ENCODE measurements around the gene LRMDA.

The LRMDA gene

DNA sequence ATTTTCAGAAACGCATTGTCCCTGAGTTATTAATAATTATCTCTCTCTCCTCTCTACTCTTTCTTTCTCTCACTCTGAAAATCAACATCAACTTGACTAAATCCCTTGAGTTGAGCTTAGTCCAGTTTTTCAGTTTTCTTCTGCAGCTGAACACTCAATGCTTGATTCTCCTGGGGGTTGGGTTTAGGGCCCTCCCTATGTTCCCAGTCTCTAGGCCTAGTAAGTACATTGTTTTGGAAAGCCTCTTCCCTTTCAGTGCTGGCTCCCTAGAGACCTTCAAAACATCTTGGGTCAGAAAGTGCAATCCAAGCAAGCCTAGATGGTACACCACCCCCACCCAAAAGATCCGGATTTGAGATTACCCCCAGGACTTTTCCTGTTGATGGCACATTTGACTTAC is 488.5 kb downstream of the LRMDA start:
- DNase-seq (ENCODE audit: low read depth), result no peak
- TF ChIP-seq, protein P1, sequence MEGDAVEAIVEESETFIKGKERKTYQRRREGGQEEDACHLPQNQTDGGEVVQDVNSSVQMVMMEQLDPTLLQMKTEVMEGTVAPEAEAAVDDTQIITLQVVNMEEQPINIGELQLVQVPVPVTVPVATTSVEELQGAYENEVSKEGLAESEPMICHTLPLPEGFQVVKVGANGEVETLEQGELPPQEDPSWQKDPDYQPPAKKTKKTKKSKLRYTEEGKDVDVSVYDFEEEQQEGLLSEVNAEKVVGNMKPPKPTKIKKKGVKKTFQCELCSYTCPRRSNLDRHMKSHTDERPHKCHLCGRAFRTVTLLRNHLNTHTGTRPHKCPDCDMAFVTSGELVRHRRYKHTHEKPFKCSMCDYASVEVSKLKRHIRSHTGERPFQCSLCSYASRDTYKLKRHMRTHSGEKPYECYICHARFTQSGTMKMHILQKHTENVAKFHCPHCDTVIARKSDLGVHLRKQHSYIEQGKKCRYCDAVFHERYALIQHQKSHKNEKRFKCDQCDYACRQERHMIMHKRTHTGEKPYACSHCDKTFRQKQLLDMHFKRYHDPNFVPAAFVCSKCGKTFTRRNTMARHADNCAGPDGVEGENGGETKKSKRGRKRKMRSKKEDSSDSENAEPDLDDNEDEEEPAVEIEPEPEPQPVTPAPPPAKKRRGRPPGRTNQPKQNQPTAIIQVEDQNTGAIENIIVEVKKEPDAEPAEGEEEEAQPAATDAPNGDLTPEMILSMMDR (IDR thresholded peaks at IDR 0.05; ENCODE audit: low read depth, low read length, missing control alignments), result no peak
- in situ Hi-C loops (cut with HindIII; ENCODE audit: low sequenced_read_pairs), result no loop called here
- no peak overlapping the region for H3K4me3 ChIP-seq (ENCODE audit: low read depth, low read length)

DNA sequence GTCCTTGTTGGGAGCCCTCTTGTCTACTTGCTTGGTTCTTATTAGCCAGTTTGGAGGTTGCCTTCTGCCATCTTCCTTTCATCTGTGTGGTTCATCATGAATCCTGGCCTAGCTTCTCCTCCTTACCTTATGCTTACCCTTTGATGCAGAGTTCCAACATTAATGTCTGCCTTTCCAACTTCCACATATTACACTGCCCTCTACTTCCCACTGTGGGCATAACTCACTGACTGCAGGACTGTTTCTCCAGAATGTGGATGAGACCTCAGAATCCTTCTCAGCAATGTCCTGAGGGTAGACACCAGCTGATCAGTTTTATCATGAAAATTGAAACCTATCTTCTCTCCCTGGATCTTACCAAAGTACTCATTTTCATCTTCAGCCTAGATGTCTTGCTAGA is 491.0 kb downstream of the LRMDA start:
- no peak for DNase-seq (ENCODE audit: low read depth)
- in situ Hi-C loops (cut with HindIII; ENCODE audit: low sequenced_read_pairs), result no loop called here
- no peak overlapping the region for H3K4me3 ChIP-seq (ENCODE audit: low read depth, low read length)
- TF ChIP-seq, protein P1 (IDR thresholded peaks at IDR 0.05; ENCODE audit: low read depth, low read length, missing control alignments), result peak; percentile 41

DNA sequence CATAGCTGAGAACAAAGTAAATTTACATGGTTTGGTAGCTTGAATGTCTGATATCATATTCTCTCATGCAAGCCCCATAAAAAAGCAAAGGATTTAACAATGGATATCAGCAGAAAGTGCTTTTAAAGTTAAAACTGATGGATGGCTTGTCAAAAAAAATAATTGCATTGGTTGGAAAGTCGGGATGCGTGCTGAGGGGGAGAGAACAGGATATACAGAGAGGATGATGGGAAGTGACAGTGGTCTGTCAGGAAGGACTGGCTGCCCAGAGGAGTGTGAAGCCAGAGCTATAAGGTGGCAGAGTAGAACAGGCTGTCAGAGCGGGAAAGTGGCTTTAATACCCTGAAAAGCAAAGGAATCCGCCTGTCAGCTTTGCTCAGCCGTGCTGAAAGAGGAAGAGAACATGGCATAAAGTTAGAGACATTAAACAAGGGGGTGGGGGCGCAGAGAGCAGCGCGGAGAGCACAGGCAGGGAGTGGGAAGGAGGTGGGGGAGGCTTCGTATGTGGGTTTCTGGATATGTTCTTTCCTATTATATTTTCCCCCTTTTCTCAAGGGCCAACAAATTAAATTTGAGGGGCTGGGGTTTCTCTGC is 493.0 kb downstream of the LRMDA start:
- in situ Hi-C loops (cut with HindIII; ENCODE audit: low sequenced_read_pairs), result no loop called here
- H3K4me3 ChIP-seq (ENCODE audit: low read depth, low read length), result no peak overlapping the region
- TF ChIP-seq, protein P1 (IDR thresholded peaks at IDR 0.05; ENCODE audit: low read depth, low read length, missing control alignments), result no peak

DNA sequence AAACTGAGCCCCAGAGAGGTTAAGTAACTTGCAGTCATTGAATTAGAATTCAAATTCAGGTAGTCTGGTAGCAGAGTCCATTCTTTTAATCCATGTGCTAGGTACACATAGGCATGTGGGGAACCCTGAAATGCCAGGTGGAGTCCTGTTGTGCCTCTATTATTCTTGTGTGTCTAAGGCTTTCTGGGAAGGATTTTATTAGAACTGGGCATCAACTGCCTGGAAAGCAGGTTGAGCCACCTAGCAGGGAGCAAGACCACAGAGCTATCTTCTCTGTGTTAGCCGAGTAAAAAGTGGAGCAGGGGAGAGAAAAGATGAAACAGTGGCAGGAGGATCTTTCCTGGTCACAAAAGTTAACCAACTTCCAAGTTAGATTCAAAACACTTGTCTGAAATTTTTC is 494.6 kb downstream of the LRMDA start:
- TF ChIP-seq, protein P1 (IDR thresholded peaks at IDR 0.05; ENCODE audit: low read depth, low read length, missing control alignments), result no peak
- in situ Hi-C loops (cut with HindIII; ENCODE audit: low sequenced_read_pairs), result no loop called here

More for the DNA sequence above, 493.0 kb downstream of the LRMDA start:
- DNase-seq (ENCODE audit: low read depth), result no peak

DNA sequence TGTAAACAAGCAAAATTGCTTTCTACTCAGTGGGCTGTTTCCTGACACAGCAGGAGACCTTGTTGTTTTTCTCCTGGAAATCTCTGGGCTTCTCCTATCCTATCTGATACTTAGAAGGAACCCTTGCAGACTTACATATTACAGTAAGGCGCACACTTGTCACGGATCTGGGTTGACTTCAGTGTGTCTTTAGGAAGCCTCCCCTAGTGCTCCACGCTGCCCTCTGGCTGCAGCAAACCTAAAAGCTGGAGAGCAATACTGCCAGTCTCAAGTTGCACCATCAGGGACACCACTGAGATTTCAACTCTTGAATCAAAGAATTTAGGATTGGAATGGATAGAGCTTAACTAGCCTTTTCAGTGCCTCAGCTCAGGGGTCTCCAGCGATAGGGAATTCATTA is 495.3 kb downstream of the LRMDA start:
- in situ Hi-C loops (cut with HindIII; ENCODE audit: low sequenced_read_pairs), result no loop called here
- TF ChIP-seq, protein P1 (IDR thresholded peaks at IDR 0.05; ENCODE audit: low read depth, low read length, missing control alignments), result no peak
- no peak for DNase-seq (ENCODE audit: low read depth)
- no peak overlapping the region for H3K4me3 ChIP-seq (ENCODE audit: low read depth, low read length)

More for the DNA sequence above, 494.6 kb downstream of the LRMDA start:
- no peak for DNase-seq (ENCODE audit: low read depth)
- no peak overlapping the region for H3K4me3 ChIP-seq (ENCODE audit: low read depth, low read length)

DNA sequence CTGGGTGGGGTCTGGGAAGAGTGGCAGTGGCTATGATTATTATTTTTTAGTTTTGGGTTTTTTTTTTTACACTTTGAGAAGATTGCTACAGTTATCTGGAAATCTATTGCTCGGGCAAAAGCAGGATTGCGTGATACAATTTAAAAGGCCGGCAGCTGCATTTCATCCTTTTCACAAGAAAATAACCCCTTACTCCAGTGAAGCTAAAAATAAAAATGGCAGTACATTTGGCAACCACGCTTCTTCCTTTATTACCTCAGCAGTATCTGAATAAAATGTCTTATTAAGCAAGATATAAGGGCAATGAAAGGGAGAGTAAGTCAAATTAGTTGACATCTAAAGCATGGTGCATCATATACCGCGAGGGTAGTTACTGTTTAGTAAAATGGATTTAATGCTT is 496.8 kb downstream of the LRMDA start:
- H3K4me3 ChIP-seq (ENCODE audit: low read depth, low read length), result no peak overlapping the region
- TF ChIP-seq, protein P1 (IDR thresholded peaks at IDR 0.05; ENCODE audit: low read depth, low read length, missing control alignments), result no peak
- in situ Hi-C loops (cut with HindIII; ENCODE audit: low sequenced_read_pairs), result no loop called here
- DNase-seq (ENCODE audit: low read depth), result no peak

Measured in astrocyte of the cerebellum (primary cell).